HG02798 (cell line): ENCODE results near the gene FNBP1L.
"Not testable (repeated sequence)": the region's sequence is repeated elsewhere in the genome, so short reads cannot be mapped to it uniquely, and the experiment has no call there.

Experiments used
- ATAC-seq: cut with Tn5 transposase; IDR thresholded peaks from one replicate; pipeline ENCODE4 v1.9.1; 2021; ENCODE audit warnings: mild to moderate bottlenecking; ENCODE audit not compliant: unreplicated experiment, poor library complexity

FNBP1L gene

GRCh38 chr1:93522721-93523120 lies 74.8 kb downstream of the FNBP1L start:
- ATAC-seq, result no peak

GRCh38 chr1:93525431-93525830 lies 77.5 kb downstream of the FNBP1L start:
- no peak for ATAC-seq

- ATAC-seq, result no peak
Measured at GRCh38 chr1:93526431-93526830, 78.5 kb downstream of the FNBP1L start.

GRCh38 chr1:93528412-93528811 lies 80.5 kb downstream of the FNBP1L start:
- ATAC-seq, result no peak

- no peak for ATAC-seq
Measured at GRCh38 chr1:93531193-93531592, 83.3 kb downstream of the FNBP1L start.

- no peak for ATAC-seq
Measured at GRCh38 chr1:93532780-93533378, 85.0 kb downstream of the FNBP1L start.

GRCh38 chr1:93533677-93534076 lies 85.8 kb downstream of the FNBP1L start:
- ATAC-seq, result no peak

- no peak for ATAC-seq
Measured at GRCh38 chr1:93537396-93537795, 89.5 kb downstream of the FNBP1L start.

- no peak for ATAC-seq
Measured at GRCh38 chr1:93537924-93538323, 90.0 kb downstream of the FNBP1L start.

- no peak for ATAC-seq
Measured at GRCh38 chr1:93541045-93541444, 93.1 kb downstream of the FNBP1L start.

- ATAC-seq, result no peak
Measured at GRCh38 chr1:93542398-93542797, 94.5 kb downstream of the FNBP1L start.

- no peak for ATAC-seq
Measured at GRCh38 chr1:93546162-93546863, 98.4 kb downstream of the FNBP1L start.

- ATAC-seq, result no peak
Measured at GRCh38 chr1:93549131-93549530, 101.2 kb downstream of the FNBP1L start.

- ATAC-seq, result no peak
Measured at GRCh38 chr1:93549811-93550210, 101.9 kb downstream of the FNBP1L start.

- no peak for ATAC-seq
Measured at GRCh38 chr1:93552741-93553455, 105.0 kb downstream of the FNBP1L start.

- not testable (repeated sequence) for ATAC-seq
Measured at GRCh38 chr1:93553886-93554490, 106.1 kb downstream of the FNBP1L start.

GRCh38 chr1:93554883-93555872 lies 107.3 kb downstream of the FNBP1L start:
- ATAC-seq, result no peak

- no peak for ATAC-seq
Measured at GRCh38 chr1:93556291-93556690, 108.4 kb downstream of the FNBP1L start.

GRCh38 chr1:93559045-93559444 lies 111.1 kb downstream of the FNBP1L start:
- no peak for ATAC-seq

GRCh38 chr1:93559695-93560094 lies 111.8 kb downstream of the FNBP1L start:
- no peak for ATAC-seq
